Stimulated activated CD4-positive, alpha-beta T cell treated with anti-CD3 and anti-CD28 coated beads, TNF-alpha, amount 100 ng/mL, for 48 hours (primary cell): Measurements from ENCODE around the gene PPAN.

Experiments used
- DNase-seq, 3 donors: peaks; one replicate each; pipeline ENCODE4 v3.0.0-alpha.2; 2020; ENCODE audit warnings: low read depth in 3 of 3

PPAN gene, protein sequence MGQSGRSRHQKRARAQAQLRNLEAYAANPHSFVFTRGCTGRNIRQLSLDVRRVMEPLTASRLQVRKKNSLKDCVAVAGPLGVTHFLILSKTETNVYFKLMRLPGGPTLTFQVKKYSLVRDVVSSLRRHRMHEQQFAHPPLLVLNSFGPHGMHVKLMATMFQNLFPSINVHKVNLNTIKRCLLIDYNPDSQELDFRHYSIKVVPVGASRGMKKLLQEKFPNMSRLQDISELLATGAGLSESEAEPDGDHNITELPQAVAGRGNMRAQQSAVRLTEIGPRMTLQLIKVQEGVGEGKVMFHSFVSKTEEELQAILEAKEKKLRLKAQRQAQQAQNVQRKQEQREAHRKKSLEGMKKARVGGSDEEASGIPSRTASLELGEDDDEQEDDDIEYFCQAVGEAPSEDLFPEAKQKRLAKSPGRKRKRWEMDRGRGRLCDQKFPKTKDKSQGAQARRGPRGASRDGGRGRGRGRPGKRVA

DNA sequence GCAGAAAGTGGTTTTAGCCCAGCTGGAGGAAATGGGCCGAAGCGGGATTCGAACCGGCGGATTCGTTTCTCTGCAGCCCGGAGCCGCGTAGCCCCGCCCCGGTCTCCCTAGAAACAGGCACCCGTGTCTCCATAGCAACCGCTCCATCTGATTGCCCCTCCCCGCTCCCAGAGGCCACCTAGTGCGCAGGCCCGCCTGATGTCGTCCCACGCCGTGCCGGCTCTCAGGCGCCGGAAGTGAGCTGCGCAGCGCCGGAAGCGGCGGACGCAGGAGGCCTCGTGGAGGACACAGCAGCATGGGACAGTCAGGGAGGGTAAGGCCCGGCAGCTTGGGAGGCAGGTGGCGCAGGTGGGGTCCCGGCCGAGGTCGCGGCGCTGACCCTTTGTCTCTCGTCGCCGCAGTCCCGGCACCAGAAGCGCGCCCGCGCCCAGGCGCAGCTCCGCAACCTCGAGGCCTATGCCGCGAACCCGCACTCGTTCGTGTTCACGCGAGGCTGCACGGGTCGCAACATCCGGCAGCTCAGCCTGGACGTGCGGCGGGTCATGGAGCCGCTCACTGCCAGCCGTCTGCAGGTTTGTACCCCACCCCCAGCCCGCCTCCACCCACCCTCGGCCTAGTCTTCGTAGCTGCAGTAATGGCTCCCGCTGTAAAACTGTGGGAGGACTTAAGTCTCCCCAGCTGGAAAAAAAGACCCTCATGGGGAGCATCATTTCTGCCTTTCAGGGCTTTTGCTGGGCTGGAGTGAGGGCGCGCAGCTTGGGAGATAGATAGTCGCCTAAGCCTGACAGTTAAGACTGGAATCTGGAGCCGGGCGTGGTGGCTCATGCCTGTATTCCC lies at the start of gene PPAN:
PPAN (plus strand) TSS at position 263 of the 837 bp plus-strand sequence; CDS start at position 296, 33 bp downstream.
- peak; percentile 97 to 99 (median 98) for DNase-seq

DNA sequence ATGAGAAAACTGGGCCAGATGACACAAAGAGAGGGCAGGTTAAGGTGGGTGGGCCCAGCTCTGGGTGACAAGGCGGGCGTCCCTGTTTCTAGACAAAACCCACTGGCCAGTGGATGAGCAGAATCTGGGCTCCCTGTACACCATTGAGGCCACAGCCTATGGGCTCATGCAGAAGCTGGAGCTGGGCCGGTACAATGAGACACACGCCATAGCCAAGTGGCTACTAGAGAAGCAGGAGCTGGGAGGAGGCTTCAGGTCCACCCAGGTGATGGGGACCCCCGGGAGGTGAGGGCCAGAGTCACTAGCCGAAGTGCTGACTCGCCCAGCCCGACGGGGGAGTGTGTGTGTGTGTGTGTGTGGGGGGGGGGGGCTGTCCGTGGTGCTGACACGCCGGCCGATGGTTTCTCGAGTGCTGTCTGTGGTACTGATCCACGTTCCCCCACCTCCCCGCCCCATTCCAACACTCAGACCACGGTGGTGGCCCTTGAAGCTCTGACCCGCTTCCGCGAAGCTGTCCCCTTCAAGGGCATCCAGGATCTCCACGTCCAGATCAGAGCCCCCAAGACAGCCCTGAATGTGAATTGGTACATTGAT lies 44.3 kb upstream of the PPAN start:
- no peak for DNase-seq

DNA sequence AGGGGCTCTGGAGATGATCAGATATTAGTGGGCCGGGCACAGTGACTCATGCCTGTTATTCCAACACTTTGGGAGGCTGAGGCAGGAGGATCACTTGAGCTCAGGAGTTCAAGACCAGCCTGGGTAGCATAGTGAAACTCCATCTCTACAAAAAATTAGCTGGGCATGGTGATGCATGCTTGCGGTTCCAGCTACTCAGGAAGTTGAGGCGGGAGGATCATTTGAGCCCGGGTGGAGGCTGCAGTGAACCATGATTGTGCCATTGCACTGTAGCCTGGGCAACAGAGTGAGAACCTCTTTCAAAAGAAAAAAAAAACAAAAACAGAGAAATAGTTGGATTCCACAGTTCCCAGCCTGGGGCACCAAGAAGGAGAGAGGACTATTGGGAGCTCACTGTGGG lies 38.0 kb upstream of the PPAN start:
- DNase-seq = no peak

DNA sequence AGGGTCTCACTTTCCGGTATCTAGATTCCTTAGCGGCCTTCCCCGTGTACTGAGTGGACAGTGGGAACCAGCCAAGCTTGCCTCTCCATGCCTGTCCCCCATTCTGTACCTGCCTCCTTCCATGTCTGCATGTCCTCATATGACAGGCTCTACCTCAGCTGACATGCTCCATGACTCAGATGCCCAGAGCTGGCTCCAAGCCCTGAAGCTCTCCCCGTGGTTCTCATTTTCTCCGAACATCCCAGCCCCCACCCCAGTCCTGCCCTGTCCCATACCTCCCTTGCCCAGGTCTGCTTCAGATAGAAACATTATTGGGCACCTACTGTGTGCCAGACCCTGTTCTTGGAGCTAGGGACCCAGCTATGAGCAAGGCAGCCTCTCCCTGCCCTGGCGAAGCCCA lies 37.1 kb upstream of the PPAN start:
- no peak for DNase-seq

DNA sequence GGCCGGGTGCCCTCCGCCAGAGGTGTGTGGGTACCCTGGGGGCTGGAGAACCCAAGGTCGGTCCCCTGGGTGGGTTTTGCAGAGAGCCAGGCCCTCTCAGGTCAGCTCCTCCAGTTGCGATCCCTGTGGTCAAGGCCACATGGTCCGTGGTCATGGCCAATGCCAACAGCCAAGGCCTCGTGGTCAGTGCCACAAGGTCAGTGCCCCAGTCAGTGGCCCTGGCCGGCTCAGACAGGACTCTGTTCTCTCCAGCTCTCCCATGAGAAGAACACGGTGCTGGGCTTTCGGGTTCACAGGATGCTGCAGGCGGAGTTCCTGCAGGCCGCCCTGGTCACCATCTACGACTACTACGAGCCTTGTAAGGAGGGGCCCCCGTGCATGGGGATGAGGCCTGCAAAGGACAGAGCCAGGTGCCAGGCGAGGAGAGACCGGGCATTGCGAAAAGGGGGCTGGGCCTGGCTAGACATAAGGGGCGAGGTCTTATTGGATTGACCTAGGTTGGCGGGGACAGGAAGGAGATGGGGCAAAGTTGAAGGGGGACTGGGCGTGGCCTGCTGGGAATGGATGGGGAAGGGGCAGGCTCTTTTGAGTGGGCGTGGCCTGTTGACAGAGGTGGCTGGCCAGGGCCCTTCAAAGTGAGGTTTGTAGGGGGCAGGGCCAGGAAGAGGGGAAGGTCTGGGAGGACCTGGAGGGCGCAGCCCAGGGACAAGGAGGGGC lies 35.3 kb upstream of the PPAN start:
- no peak for DNase-seq

DNA sequence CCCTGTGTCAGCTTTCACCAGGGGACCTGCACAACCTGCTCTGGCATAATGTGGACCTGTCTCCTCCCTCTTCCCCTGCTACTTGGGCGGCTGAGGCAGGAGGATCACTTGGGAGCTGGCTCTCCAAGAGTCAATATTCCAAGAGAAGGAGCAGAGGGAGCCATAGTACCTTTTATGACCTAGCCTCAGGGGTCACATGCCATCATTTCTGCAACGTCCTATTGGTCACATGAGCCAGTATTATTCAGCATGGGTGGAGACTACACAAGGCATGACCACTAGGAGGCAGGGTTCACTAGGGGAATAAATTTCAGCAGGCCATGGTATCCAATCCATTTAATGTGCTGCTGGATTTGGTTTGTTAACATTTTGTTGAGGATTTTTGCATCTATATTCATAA lies 32.0 kb upstream of the PPAN start:
- peak; percentile 21 to 37 (median 26) for DNase-seq

DNA sequence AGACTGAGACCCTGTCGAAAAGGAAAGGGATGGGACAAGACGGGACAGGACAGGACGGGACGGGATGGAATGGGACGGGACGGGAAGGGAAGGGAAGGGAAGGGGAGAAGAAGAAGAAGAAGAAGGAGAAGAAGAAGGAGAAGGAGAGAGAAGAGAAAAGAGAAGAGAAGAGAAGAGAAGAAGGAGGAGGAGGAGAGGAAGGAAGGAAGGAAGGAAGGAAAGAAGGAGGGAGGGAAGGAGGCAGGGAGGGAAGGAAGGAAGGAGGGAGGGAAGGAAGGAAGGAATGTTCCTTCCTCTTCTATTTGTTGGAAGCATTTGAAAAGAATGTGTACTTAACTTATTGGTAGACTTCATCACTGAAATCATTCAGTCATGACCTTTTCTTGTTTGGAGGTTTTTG lies 29.6 kb upstream of the PPAN start:
- no peak for DNase-seq

DNA sequence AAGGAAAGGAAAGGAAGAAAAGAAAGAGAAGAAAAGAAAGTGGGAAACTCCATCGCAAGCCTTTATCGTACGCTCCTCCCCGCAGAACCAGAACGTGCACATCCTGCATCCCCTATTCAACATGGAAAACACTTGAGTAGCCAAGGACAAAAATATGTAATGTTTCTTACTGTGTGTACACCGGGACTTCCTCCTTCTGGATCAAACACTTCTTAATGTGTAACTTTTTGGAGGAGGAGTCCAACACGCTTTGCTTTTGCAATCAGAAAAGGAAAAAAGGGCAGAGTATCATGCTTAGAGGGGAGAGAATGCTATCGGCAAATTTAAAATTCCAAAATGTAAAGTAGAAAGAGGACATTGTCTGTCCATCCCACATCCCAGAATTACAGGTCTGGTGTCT lies 27.8 kb upstream of the PPAN start:
- no peak for DNase-seq

DNA sequence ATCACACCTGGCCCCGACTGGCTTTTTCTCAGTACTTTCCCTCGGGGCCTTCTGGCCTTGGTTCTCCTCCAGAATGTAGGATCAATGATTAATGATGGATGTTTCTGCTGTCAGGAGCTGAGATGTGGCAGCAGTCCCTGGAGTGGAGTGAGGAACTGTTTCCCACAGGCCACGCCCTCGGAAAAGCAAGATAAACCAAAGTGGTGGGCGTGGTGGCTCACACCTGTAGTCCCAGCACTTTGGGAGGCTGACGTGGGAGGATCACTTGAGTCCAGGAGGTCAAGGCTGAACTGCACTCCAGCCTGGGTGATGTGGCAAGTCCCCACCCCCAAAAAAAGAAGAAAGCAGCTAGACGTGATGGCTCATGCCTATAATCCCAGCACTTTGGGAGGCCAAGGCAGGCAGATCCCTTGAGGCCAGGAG lies 27.1 kb upstream of the PPAN start:
- no peak for DNase-seq

DNA sequence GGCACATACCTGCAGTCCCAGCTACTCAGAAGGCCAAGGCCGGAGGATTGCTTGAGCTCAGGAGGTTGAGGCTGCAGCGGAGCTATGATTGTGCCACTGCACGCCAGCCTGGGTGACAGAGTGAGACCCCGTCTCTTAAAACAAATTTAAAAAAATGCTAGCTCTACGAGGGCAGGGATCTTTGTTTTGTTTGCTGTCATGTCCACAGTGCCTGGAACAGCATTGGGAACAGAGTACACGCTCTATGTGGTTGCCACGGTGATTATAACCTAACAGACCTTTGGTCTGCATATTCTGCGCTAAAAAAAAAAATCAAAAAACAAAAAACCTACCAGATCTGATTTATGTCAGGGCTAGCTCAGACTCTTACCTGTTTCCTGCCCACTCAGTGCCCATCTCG lies 22.3 kb upstream of the PPAN start:
- DNase-seq = no peak

DNA sequence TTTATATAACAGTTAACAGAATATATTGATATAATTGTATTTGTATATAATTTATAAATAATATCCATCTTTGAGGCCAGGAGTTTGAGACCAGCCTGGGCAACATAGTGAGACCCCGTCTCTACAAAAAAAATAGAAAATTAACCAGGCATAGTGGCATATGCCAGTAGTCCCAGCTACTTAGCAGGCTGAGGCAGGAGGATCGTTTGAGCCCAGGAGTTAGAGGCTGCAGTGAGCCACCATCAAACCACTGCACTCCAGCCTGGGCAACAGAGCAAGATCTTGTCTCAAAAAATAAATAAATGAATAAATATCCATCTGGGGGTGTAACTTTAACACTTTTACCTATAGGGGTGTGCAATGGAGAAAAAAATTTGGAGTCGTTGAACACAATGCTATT lies 21.4 kb upstream of the PPAN start:
- no peak for DNase-seq

DNA sequence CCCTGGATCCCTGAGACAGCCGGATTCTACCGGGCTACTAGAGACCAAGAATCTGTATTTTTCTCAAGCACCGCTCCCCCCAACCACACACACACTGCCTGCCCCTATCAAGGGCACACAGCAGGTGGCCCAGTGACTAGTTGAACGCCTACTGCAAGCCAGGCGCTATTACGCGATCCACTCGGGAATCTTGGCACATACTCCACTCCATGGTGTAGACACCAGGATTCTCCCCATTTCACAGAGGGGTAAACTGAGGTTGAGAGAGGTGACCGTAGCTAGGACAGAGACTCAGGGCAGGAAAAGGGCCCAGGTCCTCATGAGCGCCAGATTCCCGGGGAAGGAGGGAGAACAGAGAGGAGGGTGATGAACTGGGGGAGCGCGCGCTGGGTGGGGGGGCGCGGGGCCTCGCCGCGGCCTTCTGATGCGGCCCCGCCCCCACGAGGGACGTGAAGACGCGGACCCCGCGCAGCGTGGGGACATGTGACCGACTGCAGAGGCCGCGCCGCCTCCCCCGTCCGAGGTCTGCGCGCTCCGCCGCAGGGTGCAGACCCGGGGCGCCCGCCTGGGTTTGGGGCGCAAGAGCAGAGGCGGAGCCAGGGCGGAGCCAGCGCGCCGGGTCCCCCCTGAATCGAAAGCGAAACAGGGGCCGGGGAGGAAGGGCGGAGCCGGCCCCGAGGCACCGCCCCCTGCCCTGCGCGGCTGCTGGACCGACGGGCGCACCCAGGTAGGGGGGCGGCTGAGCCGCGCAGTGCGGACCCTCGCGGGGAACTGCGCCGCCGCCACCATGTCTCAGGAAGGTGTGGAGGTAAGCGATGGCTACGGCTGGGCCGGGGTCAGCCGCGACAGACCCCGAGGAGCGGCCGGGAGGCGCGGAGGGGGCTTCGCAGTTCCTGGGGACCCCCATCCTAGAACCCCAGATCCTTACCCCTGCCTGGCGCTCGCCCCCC lies 20.2 kb upstream of the PPAN start, which contains the start of gene SHFL:
SHFL (plus strand) TSS at position 677 of the 950 bp plus-strand sequence; CDS start at position 788, 111 bp downstream.
- peak; percentile 62 to 68 (median 65) for DNase-seq

DNA sequence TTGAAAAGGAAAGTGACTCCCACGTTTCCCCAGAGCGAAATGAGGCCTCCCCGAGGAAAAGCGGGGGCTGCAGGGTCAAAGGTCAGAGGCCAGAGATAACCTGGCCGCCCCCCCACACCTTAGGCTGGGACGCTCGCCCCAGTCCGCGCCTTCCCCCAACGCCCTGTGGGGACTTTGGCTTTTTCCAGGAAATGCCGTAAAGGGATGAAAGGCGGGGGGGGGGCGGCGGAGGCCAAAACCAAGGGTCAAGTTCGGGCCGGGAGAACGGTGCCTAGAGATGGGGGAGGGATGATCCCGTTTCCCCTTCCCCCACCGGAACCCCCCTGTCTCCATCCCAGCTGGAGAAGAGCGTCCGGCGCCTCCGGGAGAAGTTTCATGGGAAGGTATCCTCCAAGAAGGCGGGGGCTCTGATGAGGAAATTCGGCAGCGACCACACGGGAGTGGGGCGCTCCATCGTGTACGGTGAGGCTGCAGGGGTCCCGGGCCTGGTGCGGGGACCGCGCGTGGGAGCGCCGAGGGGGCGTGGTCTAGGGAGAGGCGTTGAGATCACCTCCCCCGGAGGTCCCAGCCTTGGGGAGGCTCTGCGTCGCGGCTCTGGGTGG lies 19.5 kb upstream of the PPAN start:
- no peak for DNase-seq

DNA sequence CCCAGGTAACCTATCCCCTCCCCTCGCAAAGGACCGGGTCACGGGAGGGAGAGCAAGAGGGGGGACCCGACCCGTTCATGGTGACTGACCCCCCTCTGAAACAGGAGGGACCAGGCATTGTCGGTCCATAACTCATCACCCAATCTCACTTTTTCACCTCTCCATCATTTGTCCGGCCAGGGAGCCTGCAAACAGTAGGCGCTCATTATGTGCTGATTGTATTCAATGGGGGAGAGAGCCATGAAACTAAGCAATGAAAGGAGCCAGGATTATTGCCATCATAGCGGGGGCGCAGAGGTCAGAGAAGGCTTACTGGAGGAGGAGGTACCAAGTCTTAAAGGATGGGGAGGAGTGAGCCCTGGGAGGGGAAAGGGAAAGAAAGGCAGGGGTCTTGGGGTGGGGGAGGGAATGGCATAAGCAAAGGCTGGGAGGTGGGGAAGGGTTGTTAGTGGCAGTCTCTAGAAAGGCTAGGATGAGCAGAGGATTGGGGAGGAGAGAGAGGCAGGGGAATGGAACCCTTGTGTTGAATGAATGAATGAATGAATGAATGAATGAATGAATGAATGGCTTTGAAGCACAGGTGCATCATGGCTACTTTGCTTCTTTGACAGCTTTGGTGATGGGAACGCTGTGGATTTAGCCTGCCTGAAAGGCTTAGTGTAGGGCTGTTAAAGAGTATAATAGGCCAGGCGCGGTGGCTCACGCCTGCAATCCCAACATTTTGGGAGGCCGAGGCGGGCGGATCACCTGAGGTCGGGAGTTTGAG lies 18.7 kb upstream of the PPAN start:
- no peak for DNase-seq

DNA sequence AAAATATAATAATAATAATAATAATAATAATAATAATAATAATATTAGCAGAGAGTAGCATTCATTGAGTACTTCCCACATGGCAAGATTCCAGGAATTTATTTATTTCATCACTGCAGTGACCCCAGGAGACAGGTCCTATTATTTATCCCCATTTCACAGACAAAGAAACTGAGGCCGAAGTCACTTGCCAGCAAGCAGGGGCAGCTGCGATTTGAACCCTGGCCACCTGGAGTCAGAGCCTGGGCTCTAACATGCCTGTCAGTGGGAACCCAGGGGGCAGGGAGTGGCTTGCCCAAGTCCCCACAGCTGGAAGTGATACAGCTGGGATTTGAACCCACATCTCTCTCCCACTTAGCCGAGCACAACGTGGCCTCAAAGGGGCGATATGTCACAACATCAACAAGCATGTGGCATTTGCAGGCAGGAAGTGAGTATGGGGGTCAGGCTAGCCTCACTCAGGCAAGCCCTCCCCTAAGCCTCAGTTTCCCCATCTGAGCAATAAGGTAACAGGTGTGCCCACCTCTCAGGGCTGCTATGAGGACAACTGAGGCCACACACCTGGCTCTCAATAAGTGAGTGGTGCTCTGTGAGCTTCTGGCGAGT lies 17.1 kb upstream of the PPAN start:
- DNase-seq = no peak

DNA sequence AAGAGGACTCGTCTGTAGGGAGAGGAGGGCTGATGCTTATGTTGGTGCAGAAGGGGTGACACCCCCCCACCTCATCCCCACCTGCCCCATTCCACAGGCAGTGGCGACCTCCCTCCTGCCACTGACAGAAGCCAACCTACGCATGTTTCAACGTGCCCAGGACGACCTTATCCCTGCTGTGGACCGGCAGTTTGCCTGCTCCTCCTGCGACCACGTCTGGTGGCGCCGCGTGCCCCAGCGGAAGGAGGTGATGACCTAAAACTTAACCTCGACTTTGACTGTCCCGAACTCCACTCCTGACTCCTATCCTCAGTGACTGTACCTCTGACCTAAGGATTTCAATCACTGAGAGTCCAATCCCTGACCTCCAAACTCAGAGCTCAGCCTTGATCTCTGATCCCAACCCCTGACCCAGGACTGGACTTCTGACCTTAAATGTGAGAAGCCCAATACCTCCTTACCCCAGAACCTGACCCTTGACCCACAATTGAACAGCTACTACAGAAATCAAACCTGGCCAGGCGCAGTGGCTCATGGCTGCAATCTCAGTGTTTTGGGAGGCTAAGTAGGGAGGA lies 16.3 kb upstream of the PPAN start:
- DNase-seq = no peak

DNA sequence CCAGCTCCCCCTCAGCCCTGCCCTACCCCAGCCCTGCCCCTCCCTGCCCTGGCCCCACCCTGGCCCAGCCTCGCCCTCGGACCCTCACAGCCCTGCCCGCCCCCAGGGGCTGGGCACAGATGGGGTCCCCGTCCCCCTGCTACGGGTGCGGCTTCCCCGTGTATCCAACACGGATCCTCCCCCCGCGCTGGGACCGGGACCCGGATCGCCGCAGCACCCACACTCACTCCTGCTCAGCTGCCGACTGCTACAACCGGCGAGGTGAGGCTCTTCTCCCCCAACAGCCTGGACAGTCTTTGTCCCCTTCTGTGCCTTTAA lies 14.8 kb upstream of the PPAN start:
- no peak for DNase-seq

DNA sequence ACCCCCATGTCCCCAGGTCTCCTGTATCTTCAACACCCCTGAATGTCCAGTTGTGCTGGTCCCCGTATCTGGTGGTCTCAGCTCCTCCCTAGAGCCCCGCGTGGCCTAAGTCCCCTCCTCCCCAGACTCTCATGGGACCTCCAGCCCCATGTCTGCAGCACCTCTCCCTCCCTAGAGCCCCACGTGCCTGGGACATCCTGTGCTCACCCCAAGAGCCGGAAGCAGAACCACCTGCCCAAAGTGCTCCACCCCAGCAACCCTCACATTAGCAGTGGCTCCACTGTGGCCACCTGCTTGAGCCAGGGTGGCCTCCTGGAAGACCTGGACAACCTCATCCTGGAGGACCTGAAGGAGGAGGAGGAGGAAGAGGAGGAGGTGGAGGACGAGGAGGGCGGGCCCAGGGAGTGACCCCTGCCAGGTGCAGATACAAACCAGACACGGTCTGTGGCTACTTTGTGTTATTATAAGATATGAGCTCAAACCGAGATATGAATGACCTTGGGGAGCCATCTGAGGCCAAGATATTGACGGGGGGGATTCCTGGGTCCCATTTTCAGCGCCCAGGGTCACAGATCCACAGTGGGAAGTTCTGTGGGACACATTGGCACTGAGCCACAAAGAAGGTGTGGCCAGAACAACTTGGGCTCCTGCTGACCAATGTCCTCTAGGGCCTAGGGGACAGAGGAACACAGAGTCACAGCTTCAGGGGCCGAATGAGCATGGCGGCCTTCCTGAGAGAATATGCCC lies 14.1 kb upstream of the PPAN start:
- DNase-seq = no peak
